HG02885 (cell line): ENCODE measurements around the gene SLC41A3.
"Not testable (repeated sequence)": the region's sequence is repeated elsewhere in the genome, so short reads cannot be mapped to it uniquely, and the experiment has no call there.

Source experiments
- ATAC-seq: cut with Tn5 transposase; IDR thresholded peaks from one replicate; pipeline ENCODE4 v1.9.1; 2021; ENCODE audit warnings: mild to moderate bottlenecking; ENCODE audit not compliant: unreplicated experiment, poor library complexity

Gene SLC41A3

DNA sequence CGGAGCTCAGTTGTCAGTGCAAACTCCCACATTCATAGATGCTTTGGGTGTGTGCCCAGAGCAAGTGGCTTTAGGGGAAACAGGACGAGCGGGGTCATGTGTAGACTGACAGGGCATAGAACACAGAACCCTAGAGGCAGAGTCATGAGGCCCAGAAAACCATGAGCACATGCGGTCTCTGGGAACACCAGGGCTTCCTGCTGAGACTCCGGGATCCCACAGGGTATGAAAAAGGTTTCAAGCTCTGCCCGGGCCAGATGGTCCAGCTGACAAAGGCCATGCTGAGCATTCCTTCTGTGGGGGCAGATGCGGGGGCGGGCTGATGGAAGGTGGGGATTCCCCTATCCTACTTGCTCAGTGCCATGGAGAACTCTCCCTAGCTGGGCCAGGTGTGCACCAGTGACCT, 70.2 kb downstream of the SLC41A3 start:
- no peak for ATAC-seq

DNA sequence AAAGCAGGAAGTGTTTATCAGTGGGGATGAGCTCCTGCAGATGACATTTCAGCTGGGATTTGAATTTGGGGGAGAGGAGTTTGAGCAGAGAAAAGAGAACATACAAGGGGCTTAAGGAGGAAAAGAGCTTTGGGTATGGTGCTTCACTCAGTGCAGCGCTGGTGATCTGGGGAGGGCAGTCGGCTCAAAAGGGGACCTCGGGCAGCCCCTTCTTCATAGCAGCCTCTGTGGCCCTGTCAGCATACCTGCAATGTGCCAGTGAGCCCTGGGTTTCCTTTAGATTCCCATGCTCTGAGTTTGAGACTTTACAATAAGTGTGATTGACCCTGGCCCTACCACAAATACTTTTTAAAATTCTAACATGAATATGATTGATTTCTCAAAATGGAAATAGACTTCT, 74.7 kb downstream of the SLC41A3 start:
- ATAC-seq = no peak

DNA sequence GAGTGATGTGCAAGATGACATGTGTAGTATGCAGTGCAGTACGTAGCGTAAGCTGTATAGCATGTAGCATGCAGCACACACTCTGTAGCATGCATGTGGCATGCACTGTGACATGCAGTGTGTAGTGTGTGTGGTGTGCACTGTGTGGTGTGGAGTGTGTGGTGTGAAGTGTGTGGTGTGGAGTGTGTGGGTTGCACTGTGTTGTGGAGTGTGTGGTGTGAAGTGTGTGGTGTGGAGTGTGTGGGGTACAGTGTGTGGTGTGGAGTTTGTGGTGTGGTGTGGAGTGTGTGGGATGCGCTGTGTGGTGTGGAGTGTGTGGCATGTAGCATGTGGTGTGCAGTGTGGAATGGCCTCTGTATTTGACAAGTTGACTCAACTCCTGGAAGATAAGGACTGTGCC, 75.7 kb downstream of the SLC41A3 start:
- no peak for ATAC-seq

DNA sequence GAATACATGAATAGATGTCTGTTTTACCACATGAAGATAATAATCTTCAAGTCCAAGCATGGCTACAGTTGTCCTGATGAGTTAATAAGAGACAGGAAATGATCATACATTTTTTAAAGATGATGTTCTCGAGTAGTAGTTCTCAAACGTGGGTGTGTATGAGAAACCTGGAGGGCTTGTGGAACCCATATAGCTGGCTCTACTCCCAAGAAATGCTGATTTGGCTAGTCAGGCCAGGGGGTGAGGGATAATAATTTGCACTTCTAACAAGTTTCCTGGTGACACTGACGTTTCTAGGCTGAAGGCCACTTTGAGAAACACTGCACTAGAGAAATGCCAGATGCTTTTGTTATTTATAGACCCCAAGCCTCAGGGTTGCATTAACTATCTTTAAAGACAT, 78.0 kb downstream of the SLC41A3 start:
- ATAC-seq = no peak

DNA sequence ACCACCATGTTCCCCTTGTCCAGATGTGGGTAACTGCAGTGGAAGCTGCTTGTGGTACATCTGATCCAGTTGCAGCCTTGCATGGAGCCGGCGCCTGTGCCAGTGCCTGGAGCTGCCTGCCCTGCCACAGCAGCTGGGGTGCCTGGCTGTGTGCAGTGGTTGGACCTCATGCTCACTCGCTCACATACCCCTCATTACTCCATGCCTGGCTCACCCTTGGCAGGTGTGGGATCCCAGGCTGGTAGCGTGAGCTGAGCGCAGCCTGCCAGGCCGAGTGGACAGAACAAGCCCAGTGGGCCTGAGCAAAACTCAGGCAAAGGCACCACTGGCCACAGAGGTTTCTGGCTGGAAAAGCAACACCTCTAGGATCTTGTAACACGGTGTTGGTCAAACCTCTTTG, 79.2 kb downstream of the SLC41A3 start:
- ATAC-seq = no peak

DNA sequence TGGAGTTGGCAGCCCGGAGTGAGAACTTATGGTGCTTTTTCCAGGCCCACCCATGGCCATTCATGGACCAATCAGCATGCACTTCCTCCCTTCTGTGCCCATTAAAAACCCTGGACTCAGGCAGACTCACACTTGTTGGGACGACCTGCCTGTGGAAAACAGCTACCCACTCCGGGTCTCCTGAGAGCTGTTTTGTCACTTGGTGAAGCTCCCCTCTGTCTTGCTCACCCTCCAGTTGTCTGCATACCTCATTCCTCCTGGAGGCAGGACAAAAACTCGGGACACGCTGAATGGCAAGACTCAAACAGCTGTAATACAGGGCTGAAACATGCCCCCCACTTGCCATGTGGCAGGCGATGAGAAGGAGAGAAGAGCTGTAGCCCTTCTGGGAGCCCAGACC, 79.7 kb downstream of the SLC41A3 start:
- no peak for ATAC-seq

DNA sequence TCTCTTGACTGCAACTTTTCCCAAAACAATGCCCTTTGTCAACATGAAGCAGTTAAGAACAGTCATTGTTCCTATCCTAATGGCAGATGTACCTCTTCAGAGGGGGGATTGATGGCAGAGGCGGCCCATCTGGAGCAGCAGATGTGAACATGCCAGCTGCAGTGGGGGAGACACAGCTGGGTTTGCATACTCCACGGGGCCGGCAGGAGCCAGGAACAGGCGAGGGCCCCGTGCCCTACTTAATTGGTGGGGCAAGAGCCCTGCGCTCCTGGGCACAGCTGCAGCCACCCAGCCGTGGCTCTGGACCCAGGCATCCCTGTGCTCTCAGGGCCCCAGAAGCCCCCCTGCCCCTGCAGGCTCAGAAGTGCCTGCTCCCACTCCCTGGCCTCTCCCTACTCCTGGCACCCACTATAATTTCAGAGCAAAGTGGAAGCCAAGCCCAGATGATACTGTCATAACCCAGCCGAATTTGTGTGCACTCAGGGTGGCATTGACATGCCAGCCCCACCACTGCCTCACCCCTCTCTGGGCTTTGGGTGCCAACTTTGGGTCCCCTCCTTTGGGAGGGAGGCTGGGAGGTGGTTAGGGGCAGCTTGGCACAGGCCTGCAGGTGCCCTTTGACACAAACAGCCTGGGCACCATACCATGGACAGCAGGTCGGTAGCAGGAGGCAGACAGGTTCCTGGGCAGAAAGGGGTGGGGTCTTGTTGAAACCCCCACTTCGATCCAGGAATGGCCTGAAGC, 80.3 kb downstream of the SLC41A3 start:
- no peak for ATAC-seq

DNA sequence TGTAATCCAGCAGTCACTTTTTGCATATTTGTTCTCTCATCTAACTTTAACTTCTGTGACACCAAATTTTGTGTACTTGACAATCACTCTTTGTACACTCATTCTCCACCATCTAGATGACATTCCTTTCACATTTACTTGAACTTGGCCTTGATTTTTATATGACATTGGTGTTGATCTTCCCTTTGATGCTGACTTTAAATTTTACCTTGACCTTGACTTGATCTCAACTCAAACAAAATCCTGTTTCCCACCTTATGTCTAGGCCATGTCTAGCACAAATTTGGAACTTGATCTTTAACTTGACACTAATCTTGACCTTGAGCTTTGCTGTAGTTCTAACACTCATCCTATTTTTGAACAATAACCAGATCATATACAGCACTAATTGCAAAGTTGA, 81.7 kb downstream of the SLC41A3 start:
- ATAC-seq = no peak

DNA sequence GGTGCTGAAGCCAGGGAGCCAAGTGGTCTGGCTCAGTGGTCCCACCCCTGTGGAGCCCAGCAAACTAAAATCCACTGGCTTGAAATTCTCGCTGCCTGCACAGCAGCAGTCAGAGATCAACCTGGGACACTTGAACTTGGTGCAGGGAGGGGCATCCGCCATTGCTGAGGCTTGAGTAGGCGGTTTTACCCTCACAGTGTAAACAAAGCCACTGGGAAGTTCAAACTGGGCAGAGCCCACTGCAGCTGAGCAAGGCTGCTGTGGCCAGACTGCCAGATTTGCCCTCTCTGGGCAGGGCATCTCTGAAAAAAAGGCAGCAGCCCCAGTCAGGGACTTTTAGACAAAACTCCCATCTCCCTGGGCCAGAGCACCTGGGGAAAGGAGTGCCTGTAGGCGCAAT, 87.2 kb downstream of the SLC41A3 start:
- not testable (repeated sequence) for ATAC-seq

DNA sequence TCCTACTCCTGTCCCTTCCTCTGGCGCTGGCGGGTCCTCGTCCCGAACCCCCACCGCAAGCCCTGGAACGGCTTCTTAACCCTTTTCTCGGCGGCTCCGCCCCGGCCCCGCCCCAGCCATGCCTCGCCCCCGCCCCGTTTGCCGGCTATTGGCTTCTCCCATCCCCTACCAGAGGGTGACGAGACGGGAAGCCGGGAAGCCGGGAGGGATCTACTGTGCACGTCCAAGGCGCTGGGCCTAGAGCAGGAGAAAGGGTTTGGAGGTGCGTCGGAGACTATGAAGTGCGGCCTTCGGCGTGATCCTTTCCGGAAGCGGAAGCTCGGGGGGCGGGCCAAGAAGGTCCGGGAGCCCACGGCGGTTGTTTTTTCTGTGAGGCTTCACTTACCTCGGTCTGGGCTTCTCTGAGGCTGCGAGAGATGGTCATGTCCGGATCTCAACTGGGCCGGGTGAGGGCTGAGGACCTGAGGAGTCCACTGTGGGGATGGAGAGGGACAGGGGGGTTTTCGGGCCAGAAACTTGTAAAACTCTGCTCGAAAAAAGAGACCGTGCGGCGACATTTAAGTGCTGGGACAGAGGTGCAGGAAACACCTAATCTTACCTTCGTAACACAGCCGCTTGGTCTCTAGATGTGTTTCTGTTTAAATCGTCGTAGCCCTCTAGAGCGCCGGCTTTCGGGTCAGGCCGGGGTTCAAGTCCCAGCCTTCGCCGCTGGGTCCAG, 93.5 kb downstream of the SLC41A3 start:
- peak; percentile 93 for ATAC-seq

DNA sequence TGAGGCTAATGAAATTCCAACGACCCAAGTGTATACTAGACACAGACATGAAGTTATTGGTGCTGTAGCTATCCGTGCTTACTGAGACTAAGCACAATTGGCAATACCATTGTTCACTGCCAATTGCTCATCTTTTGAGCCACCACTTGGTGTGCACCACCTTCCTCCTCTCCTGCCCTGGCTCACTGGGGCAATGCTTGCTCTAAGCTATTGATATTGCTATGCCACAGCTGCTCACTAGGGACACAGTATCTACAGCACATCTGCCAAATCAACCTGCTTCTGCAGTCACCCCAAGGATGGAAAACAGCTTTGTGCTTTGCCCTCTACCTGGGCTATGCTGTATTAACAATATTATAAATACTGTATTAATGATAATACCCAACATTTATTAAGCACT, 99.0 kb downstream of the SLC41A3 start:
- not testable (repeated sequence) for ATAC-seq

DNA sequence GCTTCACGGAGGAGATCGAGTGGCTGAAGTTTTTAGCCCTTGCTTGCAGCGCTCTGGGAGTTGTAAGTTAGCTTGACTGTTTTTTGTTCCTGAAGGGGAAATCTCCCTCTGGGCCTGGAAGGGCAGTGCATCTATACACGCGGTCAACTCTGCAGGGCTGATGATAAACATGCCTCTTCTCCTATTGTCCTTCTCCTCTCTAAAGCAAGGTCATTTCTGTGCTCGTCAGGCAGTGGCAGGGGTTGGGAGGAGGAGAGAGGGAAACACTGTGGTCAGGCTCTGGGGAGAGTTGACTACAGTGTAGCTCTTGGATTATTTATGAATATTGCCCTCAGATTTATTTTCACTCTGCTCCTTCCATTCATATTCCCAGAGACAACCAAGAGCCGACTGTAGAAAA, 106.8 kb downstream of the SLC41A3 start:
- ATAC-seq = not testable (repeated sequence)

DNA sequence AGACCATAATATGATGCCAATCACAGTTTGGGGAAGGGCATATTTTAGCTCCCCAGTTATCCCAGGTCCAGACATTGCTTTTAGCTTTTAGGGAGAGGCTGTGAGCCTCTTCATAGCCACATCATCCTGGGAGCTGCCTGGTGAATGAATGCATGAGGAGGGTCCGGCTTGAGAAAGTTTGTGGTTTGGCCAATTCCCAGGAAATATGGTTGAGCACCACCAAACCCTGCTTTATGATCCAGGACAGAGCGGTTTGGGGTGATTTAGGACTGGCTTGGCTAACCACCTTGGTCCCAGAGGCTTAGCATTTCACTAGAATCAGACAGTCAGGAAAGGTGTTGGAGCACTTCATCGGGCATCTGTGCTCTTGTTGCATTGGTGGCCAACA, 107.9 kb downstream of the SLC41A3 start:
- ATAC-seq = not testable (repeated sequence)

DNA sequence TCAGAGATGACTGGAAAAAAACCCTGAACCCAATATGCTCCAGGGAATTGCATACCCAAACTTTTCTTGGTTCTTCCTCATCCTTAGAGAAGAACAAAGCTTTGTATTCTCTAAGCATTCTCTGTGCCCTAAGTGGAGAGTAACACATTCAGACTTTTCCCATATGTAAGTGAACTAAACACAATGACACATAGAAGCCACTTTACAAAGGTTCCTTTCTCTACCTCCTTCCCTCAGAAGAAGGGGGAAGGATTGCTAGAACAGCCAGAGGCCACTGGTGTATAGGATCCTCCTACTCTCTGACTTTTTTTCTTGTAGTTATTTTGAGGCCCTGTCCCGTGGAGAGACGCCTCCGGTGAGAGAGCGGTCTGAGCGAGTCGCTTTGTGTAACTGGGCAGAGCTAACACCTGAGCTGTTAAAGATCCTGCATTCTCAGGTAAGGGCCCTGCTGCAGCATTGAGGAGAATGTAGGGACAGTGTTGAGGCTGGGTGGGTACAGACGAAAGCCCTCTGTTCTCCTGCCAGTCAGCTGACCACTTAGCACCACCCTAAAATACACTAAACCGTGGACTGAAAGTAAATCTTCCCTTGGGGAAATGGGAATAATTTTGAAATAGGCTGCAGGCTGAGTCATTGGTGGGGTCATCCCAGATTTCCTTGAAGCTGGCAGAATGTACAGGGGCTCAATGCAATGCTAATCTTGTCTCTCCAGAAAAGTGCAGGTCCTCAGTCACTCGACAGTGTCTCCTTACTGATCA, 108.5 kb downstream of the SLC41A3 start:
- not testable (repeated sequence) for ATAC-seq

DNA sequence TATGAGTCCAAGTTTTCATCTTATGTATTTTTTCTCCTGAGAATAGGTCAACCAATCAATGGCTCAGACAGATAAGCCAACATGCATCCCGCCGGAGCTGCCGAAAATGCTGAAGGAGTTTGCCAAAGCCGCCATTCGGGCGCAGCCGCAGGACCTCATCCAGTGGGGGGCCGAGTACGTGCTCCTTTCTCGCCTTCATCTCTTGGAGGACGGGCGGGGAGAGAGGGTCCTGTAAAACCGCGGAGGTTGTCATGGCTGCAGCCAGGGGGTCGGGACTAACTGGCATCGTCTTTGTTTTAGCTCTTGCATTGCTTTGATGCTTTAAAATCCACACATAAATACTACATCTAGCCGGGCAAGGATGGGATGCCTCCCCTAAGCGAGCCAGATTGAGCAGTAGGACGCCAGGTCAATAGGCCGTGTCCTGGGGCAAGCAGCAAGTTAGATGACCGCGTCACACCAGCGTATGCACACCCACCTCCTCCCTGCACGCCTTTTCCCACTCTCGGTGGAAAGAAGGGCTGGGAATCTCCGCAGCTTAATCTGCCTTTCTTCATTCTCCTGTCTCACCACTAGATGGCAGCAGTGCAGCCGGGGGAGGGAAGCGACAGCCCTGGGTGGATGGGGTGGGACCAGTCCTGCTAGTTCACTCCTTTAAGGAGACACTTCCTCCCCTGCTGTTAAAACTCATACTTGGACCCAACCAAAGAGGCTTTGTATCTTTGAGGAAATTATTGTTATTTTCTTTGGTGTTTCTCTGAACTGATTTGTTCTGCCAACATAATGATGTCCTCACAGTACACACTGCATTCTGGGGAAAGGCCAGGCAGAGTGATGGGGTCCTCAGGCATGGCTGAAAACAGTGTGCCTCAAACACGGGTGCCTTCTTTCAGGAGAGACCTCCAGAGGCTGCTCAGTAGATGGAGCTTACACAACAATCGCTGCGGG, 111.7 kb downstream of the SLC41A3 start:
- ATAC-seq = peak; percentile 76

DNA sequence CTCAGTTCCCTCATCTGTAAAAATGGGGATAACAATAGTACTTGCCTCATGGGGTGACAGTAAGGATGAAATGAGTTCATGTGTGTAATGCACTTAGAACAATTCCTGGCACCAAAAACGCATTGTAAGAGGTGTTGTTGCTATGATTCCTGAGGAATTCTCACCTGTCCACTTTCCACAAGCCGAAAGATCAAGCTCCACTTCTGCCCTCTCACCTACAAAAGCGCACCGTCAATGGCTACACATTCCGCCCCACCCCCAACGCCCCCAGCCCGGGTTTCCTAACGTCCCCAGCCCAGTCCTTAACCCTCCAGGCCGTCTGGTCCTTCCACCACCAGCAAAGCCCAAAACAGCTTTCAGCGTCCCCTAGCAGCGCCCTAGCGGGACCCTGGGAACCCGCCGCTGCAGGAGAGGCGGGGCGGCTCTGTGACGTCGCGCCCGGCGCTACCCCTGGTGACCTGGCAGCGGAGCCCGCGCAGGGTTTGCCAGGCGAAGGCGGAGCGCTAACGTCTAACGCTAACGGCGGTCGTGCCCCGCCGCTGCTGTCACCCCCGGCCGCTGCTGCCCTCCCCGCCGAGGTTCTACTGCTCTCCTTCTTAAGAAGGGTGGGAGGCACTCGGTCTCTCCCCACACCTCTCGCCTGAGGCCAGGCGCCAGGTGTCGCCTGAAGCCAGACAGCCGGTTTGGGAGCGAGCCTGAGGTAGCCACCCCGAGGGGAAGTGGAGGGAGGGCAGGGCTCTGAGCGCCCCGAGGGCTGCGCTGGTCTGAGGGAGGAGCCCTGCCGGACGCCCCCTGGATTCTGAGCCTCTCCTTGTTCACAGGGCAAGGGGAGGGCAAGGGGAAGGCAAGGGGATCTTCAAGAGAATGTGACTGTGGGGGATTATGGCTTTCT, 115.0 kb downstream of the SLC41A3 start, which contains the start of gene ROPN1B:
Gene ROPN1B, plus strand, starts transcription at position 478 of the 892 bp plus-strand sequence. CDS start 2,877 bp downstream, outside the sequence.
- not testable (repeated sequence) for ATAC-seq

DNA sequence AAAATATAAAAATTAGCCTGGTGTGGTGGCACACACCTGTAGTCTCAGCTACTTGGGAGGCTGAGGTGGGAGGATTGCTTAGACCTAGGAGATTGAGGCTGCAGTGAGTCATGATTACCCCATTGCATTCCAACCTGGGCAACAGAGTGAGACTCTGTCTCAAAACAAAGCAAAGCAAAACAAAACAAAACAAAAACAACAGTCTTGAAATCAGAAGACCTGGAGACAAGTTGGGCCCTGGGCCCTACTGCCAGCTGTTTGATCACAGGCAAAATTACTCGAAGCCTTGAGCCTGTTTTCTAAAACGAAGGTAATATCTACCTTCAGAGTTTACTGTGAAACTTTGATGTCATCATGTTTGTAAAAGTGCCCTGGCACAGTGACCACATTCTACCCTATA, 115.8 kb downstream of the SLC41A3 start:
- not testable (repeated sequence) for ATAC-seq

DNA sequence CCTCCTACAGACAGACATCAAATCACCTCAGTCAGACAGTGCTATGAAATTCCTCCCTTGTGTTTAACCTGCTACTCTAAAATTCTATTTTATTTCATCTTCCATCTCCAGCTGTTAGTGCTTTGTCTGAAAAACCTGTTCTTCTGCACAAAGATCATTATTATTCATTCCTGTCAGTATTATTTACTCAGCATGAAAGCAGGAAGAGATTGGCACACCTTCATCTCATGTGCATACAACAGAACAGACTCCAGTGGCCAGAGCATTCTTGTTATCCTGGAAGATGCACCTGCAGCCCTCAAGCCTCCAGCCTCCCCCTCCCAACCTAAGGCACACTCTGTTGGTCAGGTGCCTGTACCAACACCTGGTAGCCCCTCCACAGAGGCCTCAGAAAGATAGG, 116.8 kb downstream of the SLC41A3 start:
- ATAC-seq = no peak

DNA sequence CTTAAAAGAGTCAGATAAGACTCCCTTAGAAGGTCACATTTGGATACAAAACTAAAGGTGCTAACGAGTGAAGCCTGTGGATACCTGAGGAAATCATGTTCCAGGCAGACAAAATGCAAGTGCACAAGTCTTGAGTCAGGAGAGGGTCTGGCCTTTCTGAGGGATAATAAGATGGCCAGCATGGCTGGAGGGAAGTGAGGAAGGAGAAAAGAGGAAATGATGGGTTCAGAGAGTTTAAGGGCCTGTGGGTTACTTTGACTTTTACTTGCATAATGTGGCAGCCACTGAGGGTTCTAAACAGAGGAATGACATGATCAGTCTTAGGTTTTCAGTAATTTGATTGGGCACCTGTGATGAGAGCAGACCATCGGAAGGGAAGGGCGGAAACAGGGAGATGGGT, 118.4 kb downstream of the SLC41A3 start:
- ATAC-seq = no peak
